ENCODE data around the gene SLC22A1. TPM values are rescaled to one million over a fixed set of nuclear protein-coding genes. Genes with fewer than 3 reads are reported as not detected.
"Not testable (repeated sequence)": the region's sequence is repeated elsewhere in the genome, so short reads cannot be mapped to it uniquely, and the experiment has no call there.

The SLC22A1 gene
- total and polyA plus RNA-seq, 11 donors, result 0.10 to 1.4 (median 0.32) TPM; not detected in 4

- 76 to 82% (median 79%) methylated on average over 5 of the region's 5 CpGs for whole genome bisulfite sequencing, 4 donors
- intact Hi-C loops (cut with DNase I), result no loop called here
- TF ChIP-seq POLR2A (IDR thresholded peaks at IDR 0.05), result no peak
- TF ChIP-seq, protein P1, sequence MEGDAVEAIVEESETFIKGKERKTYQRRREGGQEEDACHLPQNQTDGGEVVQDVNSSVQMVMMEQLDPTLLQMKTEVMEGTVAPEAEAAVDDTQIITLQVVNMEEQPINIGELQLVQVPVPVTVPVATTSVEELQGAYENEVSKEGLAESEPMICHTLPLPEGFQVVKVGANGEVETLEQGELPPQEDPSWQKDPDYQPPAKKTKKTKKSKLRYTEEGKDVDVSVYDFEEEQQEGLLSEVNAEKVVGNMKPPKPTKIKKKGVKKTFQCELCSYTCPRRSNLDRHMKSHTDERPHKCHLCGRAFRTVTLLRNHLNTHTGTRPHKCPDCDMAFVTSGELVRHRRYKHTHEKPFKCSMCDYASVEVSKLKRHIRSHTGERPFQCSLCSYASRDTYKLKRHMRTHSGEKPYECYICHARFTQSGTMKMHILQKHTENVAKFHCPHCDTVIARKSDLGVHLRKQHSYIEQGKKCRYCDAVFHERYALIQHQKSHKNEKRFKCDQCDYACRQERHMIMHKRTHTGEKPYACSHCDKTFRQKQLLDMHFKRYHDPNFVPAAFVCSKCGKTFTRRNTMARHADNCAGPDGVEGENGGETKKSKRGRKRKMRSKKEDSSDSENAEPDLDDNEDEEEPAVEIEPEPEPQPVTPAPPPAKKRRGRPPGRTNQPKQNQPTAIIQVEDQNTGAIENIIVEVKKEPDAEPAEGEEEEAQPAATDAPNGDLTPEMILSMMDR (IDR thresholded peaks at IDR 0.05), result no peak
- peaks cover 0 to 4% (median 0%) of the 10 kb centered on the region in 12 donors for H3K4me1 ChIP-seq
- H3K36me3 ChIP-seq, result no peaks in the 10 kb centered on the region
- H3K9me3 ChIP-seq, result no peaks in the 10 kb centered on the region
- DNase-seq, result no peak
- no peak overlapping the region for H3K4me3 ChIP-seq
- no peak for ATAC-seq
- no peak overlapping the region for H3K27ac ChIP-seq
- no peaks in the 10 kb centered on the region for H3K27me3 ChIP-seq
Observed at GRCh38 chr6:160162030-160162566, 40.5 kb downstream of the SLC22A1 start.

DNA sequence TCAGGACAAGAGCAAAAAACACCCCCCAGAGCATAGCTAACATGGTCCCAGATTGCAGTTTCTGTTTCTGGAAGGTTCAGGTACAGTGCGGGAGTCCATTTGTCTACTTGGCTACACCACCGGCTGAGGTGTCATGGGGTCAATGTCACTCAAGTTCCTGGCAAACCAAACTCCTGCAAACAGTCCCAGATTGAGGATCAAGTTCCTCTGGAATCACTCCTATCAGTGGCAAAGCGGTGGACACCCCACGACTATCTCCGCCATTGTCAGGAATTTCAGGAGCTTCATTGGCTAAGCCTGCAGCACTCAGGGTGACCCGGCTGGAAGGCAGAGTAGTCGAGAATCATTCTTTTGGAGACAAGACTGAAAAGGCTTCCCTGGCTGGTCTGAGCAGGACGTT is 41.8 kb downstream of the SLC22A1 start:
- Histone ChIP-seq H3K4me3 (no peak overlapping the region), H3K4me1 (peaks cover 0 to 4% (median 0%) of the 10 kb centered on the region in 12 donors), H3K9me3 (no peaks in the 10 kb centered on the region), H3K27ac (no peak overlapping the region), H3K27me3 (no peaks in the 10 kb centered on the region), H3K36me3 (no peaks in the 10 kb centered on the region)
- no peak for ATAC-seq
- TF ChIP-seq POLR2A (IDR thresholded peaks at IDR 0.05), result no peak
- TF ChIP-seq, protein P1 (IDR thresholded peaks at IDR 0.05), result no peak
- WGBS, 4 donors, result 64 to 78% (median 73%) methylated on average over 8 of the region's 8 CpGs
- DNase-seq, result no peak
- intact Hi-C loops (cut with DNase I), result no loop called here

DNA sequence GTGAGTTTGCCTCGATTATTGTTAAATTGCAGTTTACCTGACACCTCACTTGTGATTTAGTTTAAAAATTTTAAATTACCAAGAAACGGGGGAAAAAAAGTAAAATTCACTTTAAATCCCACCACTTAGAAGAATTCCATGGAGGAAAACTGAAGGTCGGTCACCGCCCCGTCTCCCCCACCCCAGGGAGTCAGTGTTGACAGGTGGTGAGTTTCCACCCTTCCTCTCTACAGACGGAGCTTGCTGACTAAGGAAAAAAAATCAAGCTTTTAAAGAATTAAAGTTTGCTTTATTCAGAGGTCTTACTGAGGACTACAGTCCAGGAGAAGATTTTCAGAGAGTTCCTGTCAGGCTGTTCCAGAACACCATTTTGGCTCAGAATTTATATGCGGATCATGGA is 42.3 kb downstream of the SLC22A1 start:
- TF ChIP-seq, protein P1 (IDR thresholded peaks at IDR 0.05), result no peak
- no peak for TF ChIP-seq POLR2A (IDR thresholded peaks at IDR 0.05)
- peaks cover 0 to 4% (median 0%) of the 10 kb centered on the region in 12 donors for H3K4me1 ChIP-seq
- H3K36me3 ChIP-seq, result no peaks in the 10 kb centered on the region
- no peaks in the 10 kb centered on the region for H3K27me3 ChIP-seq
- H3K4me3 ChIP-seq, result no peak overlapping the region
- DNase-seq (no peak), ATAC-seq (no peak)
- H3K9me3 ChIP-seq, result no peaks in the 10 kb centered on the region
- H3K27ac ChIP-seq, result no peak overlapping the region
- 50 to 63% (median 56%) methylated on average over 7 of the region's 7 CpGs for WGBS, 4 donors
- intact Hi-C loops (cut with DNase I), result no loop called here

GRCh38 chr6:160165928-160166327 is 44.3 kb downstream of the SLC22A1 start:
- WGBS, 4 donors, result 81 to 87% (median 84%) methylated on average over 3 of the region's 3 CpGs
- not testable (repeated sequence) for DNase-seq

More at GRCh38 chr6:160165928-160166327, 44.3 kb downstream of the SLC22A1 start:
- H3K4me3 ChIP-seq; H3K9me3 ChIP-seq; H3K36me3 ChIP-seq; intact Hi-C loops (cut with DNase I); H3K4me1 ChIP-seq; H3K27me3 ChIP-seq; ATAC-seq; H3K27ac ChIP-seq: not testable (repeated sequence)
